Caco-2 (cell line): ENCODE results near the gene SNHG17. TPM values are rescaled to one million over a fixed set of nuclear protein-coding genes. Genes with fewer than 3 reads are reported as not detected.
"Not testable (repeated sequence)": the region's sequence is repeated elsewhere in the genome, so short reads cannot be mapped to it uniquely, and the experiment has no call there.

Experiments
- BruUV-seq: library from RNA; stranded (reverse); fragments of 400-500 nt; replicated peaks from 2 replicates; lab custom pipeline; 2021; lab: Mats Ljungman, UMichigan
- CTCF ChIA-PET: fragments of 300-600 bp; sonication (Branson Sonifier 250); formaldehyde crosslinking; loops from one replicate; lab custom pipeline; 2022; ENCODE audit warnings: antibody characterized with exemption; lab: Charles Lee
- POLR2A ChIA-PET: fragments of 300-600 bp; sonication (Branson Sonifier 250); formaldehyde crosslinking; loops from one replicate; lab custom pipeline; 2022; ENCODE audit warnings: antibody characterized with exemption; lab: Charles Lee
- DNase-seq, 2 experiments: peaks; one replicate each; pipeline versions ENCODE4 v3.0.0 to v3.0.0-alpha.2; 2020 to 2022
- H3K27me3 ChIP-seq: replicated peaks from 2 replicates; pipeline ENCODE4 v1.6.0; 2011; ENCODE audit warnings: low read length; ENCODE audit not compliant: control insufficient read depth, insufficient read depth
- H3K36me3 ChIP-seq: 2 replicates; pipeline ENCODE4 v1.5.1; 2011; ENCODE audit warnings: low read length; ENCODE audit not compliant: control insufficient read depth, insufficient read depth
- H3K4me1 ChIP-seq: fragments of 250-450 bp; sonication (Bioruptor Pico); 2 replicates; pipeline ENCODE4 v1.5.1; 2020; ENCODE audit warnings: mild to moderate bottlenecking
- H3K4me3 ChIP-seq: 2 replicates; pipeline ENCODE4 v1.5.1; 2011; ENCODE audit warnings: low read depth, mild to moderate bottlenecking, control low read depth, low read length
- H3K9me3 ChIP-seq: fragments of 250-450 bp; sonication (Bioruptor Pico); 2 replicates; pipeline ENCODE4 v1.5.1; 2020; ENCODE audit warnings: mild to moderate bottlenecking, moderate library complexity
- H3K27ac Mint-ChIP-seq: one replicate; pipeline ENCODE4 v1.8.0; 2022; ENCODE audit warnings: mixed read lengths; ENCODE audit not compliant: unreplicated experiment
- H3K27me3 Mint-ChIP-seq: one replicate; pipeline ENCODE4 v1.8.0; 2022; ENCODE audit warnings: mixed read lengths; ENCODE audit not compliant: insufficient read depth, unreplicated experiment
- H3K36me3 Mint-ChIP-seq: one replicate; pipeline ENCODE4 v1.8.0; 2022; ENCODE audit warnings: mild to moderate bottlenecking, mixed read lengths; ENCODE audit not compliant: insufficient read depth, unreplicated experiment
- H3K4me1 Mint-ChIP-seq: one replicate; pipeline ENCODE4 v1.8.0; 2022; ENCODE audit warnings: low read depth, mixed read lengths; ENCODE audit not compliant: unreplicated experiment
- H3K4me3 Mint-ChIP-seq: one replicate; pipeline ENCODE4 v1.8.0; 2022; ENCODE audit warnings: mild to moderate bottlenecking, moderate library complexity, mixed read lengths; ENCODE audit not compliant: unreplicated experiment
- H3K9me3 Mint-ChIP-seq: one replicate; pipeline ENCODE4 v1.8.0; 2022; ENCODE audit warnings: mixed read lengths; ENCODE audit not compliant: unreplicated experiment
- CTCF ChIP-seq, 2 experiments: fragments of 200-600 bp in 1 of 2; IDR thresholded peaks; 1 replicate in 1 of 2; 2 replicates in 1 of 2; pipeline versions ENCODE4 v1.5.1 to v1.8.0; 2011 to 2022; ENCODE audit warnings: antibody characterized with exemption in 1 of 2, control low read depth in 1 of 2, inconsistent platforms in 1 of 2, low read depth in 1 of 2, low read length in 1 of 2, mild to moderate bottlenecking in 1 of 2, moderate library complexity in 1 of 2; ENCODE audit not compliant: insufficient read depth in 1 of 2, severe bottlenecking in 1 of 2, unreplicated experiment in 1 of 2
- intact Hi-C: fragments of 100-400 bp; cut with micrococcal nuclease; formaldehyde crosslinking; loops from one replicate; pipeline ENCODE4 v1.10.0; 2022; ENCODE audit not compliant: unreplicated experiment
- total RNA-seq: library from RNA; stranded (reverse); gene quantifications from 2 replicates; pipeline ENCODE4 v1.2.3, GENCODE V29; 2022

Gene SNHG17
- total RNA-seq, 1 experiment from 2014 or later, result 362 TPM

- Histone ChIP-seq H3K9me3 (no peaks in the 10 kb centered on the region), H3K4me3 (no peak overlapping the region), H3K36me3 (no peaks in the 10 kb centered on the region), H3K4me1 (no peaks in the 10 kb centered on the region), H3K27me3 (no peaks in the 10 kb centered on the region)
- peak in 1 of 2 experiments; percentile 10 for DNase-seq
- no peak for TF ChIP-seq CTCF (IDR thresholded peaks at IDR 0.05; ENCODE audit: insufficient read depth in 1 of 2, low read depth in 1 of 2, low read length in 1 of 2, severe bottlenecking in 1 of 2, unreplicated experiment in 1 of 2)
- H3K4me1 Mint-ChIP-seq, result peaks cover 3% of the 10 kb centered on the region
- H3K27me3 Mint-ChIP-seq, result no peaks in the 10 kb centered on the region
- no peak overlapping the region for H3K4me3 Mint-ChIP-seq
- no peaks in the 10 kb centered on the region for H3K36me3 Mint-ChIP-seq
- BruUV-seq, result no TSS peak
- no peak overlapping the region for H3K27ac Mint-ChIP-seq
- ChIA-PET POLR2A (no interaction called here), CTCF (no interaction called here)
- intact Hi-C loops, result no loop called here
- no peaks in the 10 kb centered on the region for H3K9me3 Mint-ChIP-seq
These were observed 31.0 kb upstream of the SNHG17 start for GRCh38 chr20:38466171-38466570.

GRCh38 chr20:38461569-38461968 is 26.4 kb upstream of the SNHG17 start:
- H3K36me3 ChIP-seq, H3K4me3 Mint-ChIP-seq, H3K36me3 Mint-ChIP-seq, H3K4me1 Mint-ChIP-seq, H3K9me3 ChIP-seq, POLR2A ChIA-PET, H3K4me3 ChIP-seq, H3K4me1 ChIP-seq, intact Hi-C loops, CTCF ChIA-PET, H3K27me3 Mint-ChIP-seq, H3K27me3 ChIP-seq, H3K9me3 Mint-ChIP-seq, H3K27ac Mint-ChIP-seq, BruUV-seq: not testable (repeated sequence)
- peak in 1 of 2 experiments; percentile 36 for DNase-seq

GRCh38 chr20:38461167-38461566 is 26.0 kb upstream of the SNHG17 start:
- H3K27me3 Mint-ChIP-seq, BruUV-seq, H3K9me3 Mint-ChIP-seq, H3K27me3 ChIP-seq, intact Hi-C loops, H3K4me1 ChIP-seq, H3K36me3 ChIP-seq, H3K4me3 Mint-ChIP-seq, CTCF ChIA-PET, H3K27ac Mint-ChIP-seq, H3K36me3 Mint-ChIP-seq, H3K9me3 ChIP-seq, POLR2A ChIA-PET, H3K4me1 Mint-ChIP-seq, H3K4me3 ChIP-seq: not testable (repeated sequence)
- DNase-seq, result peak in 1 of 2 experiments; percentile 9

GRCh38 chr20:38460631-38461030 is 25.5 kb upstream of the SNHG17 start:
- H3K36me3 ChIP-seq, H3K9me3 Mint-ChIP-seq, H3K27me3 Mint-ChIP-seq, DNase-seq, H3K4me1 Mint-ChIP-seq, H3K36me3 Mint-ChIP-seq, H3K4me3 ChIP-seq, BruUV-seq, intact Hi-C loops, H3K4me1 ChIP-seq, H3K27me3 ChIP-seq, H3K9me3 ChIP-seq: not testable (repeated sequence)
- ChIA-PET CTCF (interaction anchor here (0.7 to 1.2 kb wide), 2 partner anchors 12 to 462 kb away, joined by 3 to 4 read pairs; partner anchors contain the start of gene RALGAPB), POLR2A (interaction anchor here (1.2 kb wide), 1 partner anchor 12 kb away, joined by 7 read pairs; the partner anchor contains the start of gene RALGAPB)
- H3K4me3 Mint-ChIP-seq, result peak overlapping the region; percentile 20
- peak overlapping the region; percentile 48 for H3K27ac Mint-ChIP-seq
